PC-3 (cell line): Measurements from ENCODE around the gene METTL8.

Experiments used
- CTCF ChIP-seq: fragments of 300-600 bp; sonication (generic); conservative IDR thresholded peaks from 2 replicates; pipeline ENCODE4 v1.5.1; 2017; ENCODE audit warnings: antibody characterized with exemption, low read depth, mild to moderate bottlenecking, low read length
- EZH2 ChIP-seq: fragments of 300-600 bp; sonication (generic); IDR thresholded peaks from one replicate; pipeline ENCODE4 v1.6.1; 2017; ENCODE audit warnings: antibody characterized with exemption, mild to moderate bottlenecking, low read length; ENCODE audit not compliant: unreplicated experiment
- EZH2phosphoT487 ChIP-seq: fragments of 300-600 bp; sonication (generic); IDR thresholded peaks from 2 replicates; pipeline ENCODE4 v1.6.1; 2018; ENCODE audit warnings: mild to moderate bottlenecking, antibody characterized with exemption, low read length, borderline replicate concordance

- no peak for TF ChIP-seq CTCF
- no peak for TF ChIP-seq EZH2
- TF ChIP-seq EZH2phosphoT487, result no peak
Observed at GRCh38 chr2:171307560-171307959, 126.2 kb downstream of the METTL8 start.
